WERI-Rb-1 (cell line): ENCODE measurements around the gene RPL9.

Experiments
- DNase-seq: peaks from one replicate; pipeline ENCODE4 v3.0.0-alpha.2; 2020
- H3K27ac ChIP-seq: fragments of 250-450 bp; sonication (Bioruptor Pico); 2 replicates; pipeline ENCODE4 v1.5.1; 2020; ENCODE audit warnings: mild to moderate bottlenecking, moderate library complexity
- H3K27me3 ChIP-seq: fragments of 250-450 bp; sonication (Bioruptor Pico); 2 replicates; pipeline ENCODE4 v1.5.1; 2021; ENCODE audit warnings: mild to moderate bottlenecking, low read depth, moderate library complexity; ENCODE audit not compliant: insufficient read depth, severe bottlenecking
- H3K36me3 ChIP-seq: fragments of 250-450 bp; sonication (Bioruptor Pico); 2 replicates; pipeline ENCODE4 v1.5.1; 2020; ENCODE audit warnings: mild to moderate bottlenecking, moderate library complexity
- H3K4me3 ChIP-seq: 2 replicates; pipeline ENCODE4 v1.5.1; 2011; ENCODE audit warnings: low read depth, mild to moderate bottlenecking, control low read depth, low read length
- H3K9me3 ChIP-seq: fragments of 250-450 bp; sonication (Bioruptor Pico); 2 replicates; pipeline ENCODE4 v1.5.1; 2021; ENCODE audit warnings: mild to moderate bottlenecking, moderate library complexity; ENCODE audit not compliant: severe bottlenecking
- TF ChIP-seq, protein P1 (sequence below): IDR thresholded peaks from 2 replicates; pipeline ENCODE4 v1.5.1; 2011; ENCODE audit warnings: low read depth, mild to moderate bottlenecking, control low read depth, inconsistent platforms, low read length

Gene RPL9

DNA sequence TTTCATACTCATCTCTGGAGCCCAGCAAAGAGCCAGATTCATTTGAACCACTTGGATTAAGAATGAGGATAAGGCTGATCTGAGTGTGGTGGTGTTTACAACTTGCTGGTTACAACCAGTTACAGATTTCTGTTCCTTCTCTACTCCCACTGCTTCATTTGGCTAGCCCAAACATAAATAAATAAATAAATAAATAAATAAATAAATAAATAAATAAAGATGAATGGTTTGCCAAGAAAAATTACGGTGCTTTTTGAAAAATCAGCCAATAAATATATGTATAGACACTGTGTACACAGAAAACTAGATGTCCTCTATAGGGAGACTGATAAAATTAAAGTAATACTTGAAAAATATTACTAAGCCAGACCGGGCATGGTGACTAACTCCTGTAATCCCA is 17.1 kb downstream of the RPL9 start:
- H3K27ac ChIP-seq: no peak overlapping the region

DNA sequence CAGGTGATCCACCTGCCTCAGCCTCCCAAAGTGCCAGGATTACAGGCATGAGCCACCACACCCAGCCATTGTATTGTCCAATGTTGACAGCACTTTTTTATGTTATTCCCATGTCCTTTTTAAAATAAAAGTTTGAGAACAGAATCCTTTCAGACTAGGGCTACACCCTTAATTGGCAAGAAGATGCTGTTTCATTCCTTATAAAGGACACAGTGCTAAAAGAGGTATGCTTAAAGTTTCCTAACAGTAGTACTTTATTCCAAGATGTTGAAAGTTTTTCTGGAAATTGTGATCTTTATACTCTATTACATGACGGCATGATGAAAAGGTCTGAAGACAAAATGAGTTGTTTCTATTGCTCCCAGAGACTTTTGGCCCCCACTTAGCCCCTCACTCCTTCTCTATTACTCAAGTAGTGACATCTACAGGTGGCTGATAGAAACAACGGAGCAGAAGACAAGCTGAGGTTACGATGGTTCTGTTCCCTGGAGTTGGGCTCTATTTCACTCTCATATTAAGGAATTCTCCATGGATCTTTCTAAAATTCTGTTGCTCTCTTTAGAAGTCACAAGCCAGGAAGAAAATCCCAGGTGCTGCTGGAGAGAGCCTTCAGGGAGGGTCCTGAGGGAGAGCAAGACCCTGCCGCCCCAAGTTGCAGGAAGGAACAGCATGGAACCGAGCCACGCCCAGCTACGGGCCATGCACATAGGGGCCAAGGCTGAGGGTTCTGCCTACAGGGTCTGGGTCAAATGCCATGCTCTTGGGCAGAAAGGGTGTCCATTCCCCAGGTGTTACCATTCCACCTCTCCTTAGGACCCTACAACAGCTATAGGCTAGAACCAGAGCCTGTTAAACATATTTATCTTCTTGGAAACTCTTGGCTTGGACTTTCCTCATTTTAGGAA is 22.8 kb downstream of the RPL9 start:
- no peak for DNase-seq
- TF ChIP-seq, protein P1, sequence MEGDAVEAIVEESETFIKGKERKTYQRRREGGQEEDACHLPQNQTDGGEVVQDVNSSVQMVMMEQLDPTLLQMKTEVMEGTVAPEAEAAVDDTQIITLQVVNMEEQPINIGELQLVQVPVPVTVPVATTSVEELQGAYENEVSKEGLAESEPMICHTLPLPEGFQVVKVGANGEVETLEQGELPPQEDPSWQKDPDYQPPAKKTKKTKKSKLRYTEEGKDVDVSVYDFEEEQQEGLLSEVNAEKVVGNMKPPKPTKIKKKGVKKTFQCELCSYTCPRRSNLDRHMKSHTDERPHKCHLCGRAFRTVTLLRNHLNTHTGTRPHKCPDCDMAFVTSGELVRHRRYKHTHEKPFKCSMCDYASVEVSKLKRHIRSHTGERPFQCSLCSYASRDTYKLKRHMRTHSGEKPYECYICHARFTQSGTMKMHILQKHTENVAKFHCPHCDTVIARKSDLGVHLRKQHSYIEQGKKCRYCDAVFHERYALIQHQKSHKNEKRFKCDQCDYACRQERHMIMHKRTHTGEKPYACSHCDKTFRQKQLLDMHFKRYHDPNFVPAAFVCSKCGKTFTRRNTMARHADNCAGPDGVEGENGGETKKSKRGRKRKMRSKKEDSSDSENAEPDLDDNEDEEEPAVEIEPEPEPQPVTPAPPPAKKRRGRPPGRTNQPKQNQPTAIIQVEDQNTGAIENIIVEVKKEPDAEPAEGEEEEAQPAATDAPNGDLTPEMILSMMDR: peak; percentile 59
- Histone ChIP-seq H3K4me3 (no peak overlapping the region), H3K27me3 (no peaks in the 10 kb centered on the region), H3K27ac (no peak overlapping the region), H3K9me3 (no peaks in the 10 kb centered on the region), H3K36me3 (no peaks in the 10 kb centered on the region)

More for the DNA sequence above, 17.1 kb downstream of the RPL9 start:
- TF ChIP-seq, protein P1: no peak
- Histone ChIP-seq H3K36me3 (peaks cover 1% of the 10 kb centered on the region; the same call in 1 of the 2 replicates), H3K4me3 (no peak overlapping the region), H3K9me3 (peaks cover 2% of the 10 kb centered on the region), H3K27me3 (no peaks in the 10 kb centered on the region)
- DNase-seq: no peak

DNA sequence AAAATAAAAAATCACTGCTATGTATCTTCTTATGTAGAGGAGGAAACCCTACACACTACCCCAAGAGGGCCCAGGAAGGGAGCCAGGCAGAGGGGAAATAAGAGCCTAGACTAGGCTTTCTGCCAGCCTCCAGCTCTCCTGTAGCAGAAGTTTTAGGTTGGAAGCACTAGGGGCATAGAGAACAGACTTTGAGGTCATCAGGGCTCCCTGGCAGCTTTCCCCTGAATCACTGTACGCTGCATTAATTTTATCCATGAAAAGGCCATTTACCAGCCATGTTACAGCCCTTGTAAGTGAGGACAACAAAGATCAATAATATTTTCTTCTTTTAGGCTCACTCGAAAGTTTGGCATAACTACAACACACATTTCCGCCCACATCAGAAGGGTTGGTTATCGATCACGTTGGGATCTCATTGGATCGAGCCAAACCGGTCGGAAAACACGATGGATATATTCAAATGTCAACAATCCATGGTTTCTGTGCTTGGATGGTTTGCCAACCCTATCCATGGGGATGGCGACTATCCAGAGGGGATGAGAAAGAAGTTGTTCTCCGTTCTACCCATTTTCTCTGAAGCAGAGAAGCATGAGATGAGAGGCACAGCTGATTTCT is 24.7 kb downstream of the RPL9 start:
- Histone ChIP-seq H3K4me3 (no peak overlapping the region), H3K36me3 (no peaks in the 10 kb centered on the region), H3K27ac (no peak overlapping the region), H3K27me3 (no peaks in the 10 kb centered on the region), H3K9me3 (no peaks in the 10 kb centered on the region)
- TF ChIP-seq, protein P1: no peak
- no peak for DNase-seq

DNA sequence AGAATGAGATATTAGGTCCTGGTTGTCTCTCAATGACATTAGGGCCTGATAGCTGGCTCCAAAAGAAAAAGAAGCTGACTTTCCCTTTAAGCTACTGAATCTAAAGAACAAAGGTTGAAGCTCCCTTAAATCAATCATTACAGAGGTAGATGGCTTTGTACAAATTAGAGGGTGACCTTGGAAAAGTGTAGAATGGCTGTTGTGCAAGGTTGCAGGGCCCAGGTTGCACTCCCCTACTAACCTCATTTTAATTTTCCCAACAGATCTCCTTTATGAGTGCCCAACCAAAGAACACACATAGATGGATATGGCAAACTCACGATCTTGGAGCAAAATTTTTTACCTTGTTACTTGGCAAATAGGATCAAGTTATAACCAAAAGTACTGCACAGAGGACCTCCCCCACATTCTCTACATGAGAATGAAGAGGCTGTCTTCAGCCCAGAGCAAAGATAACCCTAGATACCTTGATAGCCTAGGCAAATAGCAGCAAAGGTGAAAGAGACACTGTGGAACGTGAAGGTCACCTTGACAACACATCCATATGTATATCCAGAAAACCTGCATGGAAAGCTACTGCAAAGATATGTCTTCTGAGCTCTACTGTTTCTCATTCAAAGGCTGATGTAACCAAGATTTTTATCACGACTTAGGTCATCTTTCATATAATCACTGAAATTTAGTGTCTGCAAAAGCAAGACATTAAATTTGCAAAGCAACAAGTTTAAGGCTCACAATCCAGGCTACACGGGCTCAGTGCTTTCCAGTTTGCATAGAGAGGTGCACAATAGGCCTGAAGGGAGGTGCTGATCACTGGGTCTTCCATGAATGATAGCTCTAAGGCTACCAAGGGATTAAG is 29.0 kb downstream of the RPL9 start:
- Histone ChIP-seq H3K36me3 (no peaks in the 10 kb centered on the region), H3K9me3 (no peaks in the 10 kb centered on the region), H3K4me3 (no peak overlapping the region), H3K27ac (no peak overlapping the region), H3K27me3 (no peaks in the 10 kb centered on the region)
- no peak for DNase-seq
- TF ChIP-seq, protein P1: no peak

DNA sequence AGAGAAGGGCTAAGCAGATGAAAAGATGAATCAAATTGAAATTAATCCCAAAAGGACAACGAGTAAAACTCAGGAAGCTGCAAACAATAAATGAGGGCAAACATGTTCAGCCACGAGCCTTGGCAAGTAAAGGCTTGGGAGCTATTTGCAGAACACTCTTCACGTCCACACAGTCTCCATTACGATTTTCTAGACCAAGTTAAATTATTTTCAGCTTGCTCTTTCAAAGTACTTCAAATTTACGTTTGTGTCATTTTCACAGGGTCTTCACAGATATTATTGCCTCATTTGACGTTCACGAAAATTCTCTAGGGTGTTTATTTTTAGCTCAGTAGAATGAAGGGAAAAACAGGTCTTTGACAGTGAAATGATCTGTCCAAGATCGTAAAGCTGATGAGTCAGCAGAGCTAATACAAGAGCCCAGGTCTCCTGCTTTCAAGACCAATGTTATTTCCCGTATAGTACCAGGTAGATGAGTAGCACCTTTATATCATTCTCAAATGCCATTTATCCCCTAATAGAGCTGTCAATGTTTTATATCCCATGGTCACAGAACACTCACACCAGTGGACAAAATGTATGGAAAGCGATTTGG is 31.1 kb downstream of the RPL9 start:
- Histone ChIP-seq H3K9me3 (no peaks in the 10 kb centered on the region), H3K36me3 (no peaks in the 10 kb centered on the region), H3K27me3 (no peaks in the 10 kb centered on the region), H3K27ac (no peak overlapping the region), H3K4me3 (no peak overlapping the region)
- DNase-seq: no peak
- TF ChIP-seq, protein P1: no peak
